HG02678 (cell line): Measurements from ENCODE around the gene JAKMIP2.

Experiments used
- ATAC-seq: cut with Tn5 transposase; IDR thresholded peaks from one replicate; pipeline ENCODE4 v1.9.1; 2021; ENCODE audit warnings: mild to moderate bottlenecking, moderate library complexity; ENCODE audit not compliant: unreplicated experiment

The JAKMIP2 gene

GRCh38 chr5:147704544-147704943 is 78.0 kb downstream of the JAKMIP2 start:
- no peak for ATAC-seq

GRCh38 chr5:147701468-147701867 is 81.1 kb downstream of the JAKMIP2 start:
- no peak for ATAC-seq

- ATAC-seq = no peak
Measured at GRCh38 chr5:147699496-147700088, 82.9 kb downstream of the JAKMIP2 start.

GRCh38 chr5:147697380-147697779 is 85.1 kb downstream of the JAKMIP2 start:
- no peak for ATAC-seq

- no peak for ATAC-seq
Measured at GRCh38 chr5:147694772-147695171, 87.8 kb downstream of the JAKMIP2 start.

GRCh38 chr5:147693233-147693632 is 89.3 kb downstream of the JAKMIP2 start:
- ATAC-seq = no peak

- no peak for ATAC-seq
Measured at GRCh38 chr5:147691130-147691529, 91.4 kb downstream of the JAKMIP2 start.

- ATAC-seq = no peak
Measured at GRCh38 chr5:147690595-147690994, 91.9 kb downstream of the JAKMIP2 start.

GRCh38 chr5:147689426-147689825 is 93.1 kb downstream of the JAKMIP2 start:
- ATAC-seq = no peak

- ATAC-seq = no peak
Measured at GRCh38 chr5:147688656-147689356, 93.7 kb downstream of the JAKMIP2 start.

- ATAC-seq = no peak
Measured at GRCh38 chr5:147687118-147687517, 95.4 kb downstream of the JAKMIP2 start.

- no peak for ATAC-seq
Measured at GRCh38 chr5:147686421-147686820, 96.1 kb downstream of the JAKMIP2 start.

GRCh38 chr5:147685993-147686392 is 96.5 kb downstream of the JAKMIP2 start:
- no peak for ATAC-seq

- ATAC-seq = no peak
Measured at GRCh38 chr5:147675168-147675567, 107.4 kb downstream of the JAKMIP2 start.

GRCh38 chr5:147674411-147674810 is 108.1 kb downstream of the JAKMIP2 start:
- no peak for ATAC-seq

GRCh38 chr5:147673791-147674190 is 108.7 kb downstream of the JAKMIP2 start:
- no peak for ATAC-seq

- no peak for ATAC-seq
Measured at GRCh38 chr5:147673266-147673665, 109.3 kb downstream of the JAKMIP2 start.

- no peak for ATAC-seq
Measured at GRCh38 chr5:147671365-147671764, 111.2 kb downstream of the JAKMIP2 start.

- no peak for ATAC-seq
Measured at GRCh38 chr5:147670815-147671214, 111.7 kb downstream of the JAKMIP2 start.

- no peak for ATAC-seq
Measured at GRCh38 chr5:147669169-147669869, 113.2 kb downstream of the JAKMIP2 start.

GRCh38 chr5:147668385-147668784 is 114.1 kb downstream of the JAKMIP2 start:
- ATAC-seq = no peak

GRCh38 chr5:147667363-147667762 is 115.2 kb downstream of the JAKMIP2 start:
- no peak for ATAC-seq
